GM18909 (cell line): ENCODE measurements around the gene PSMG4.
"Not testable (repeated sequence)": the region's sequence is repeated elsewhere in the genome, so short reads cannot be mapped to it uniquely, and the experiment has no call there.

Source experiments
- ATAC-seq: cut with Tn5 transposase; IDR thresholded peaks from one replicate; pipeline ENCODE4 v1.9.1; 2021; ENCODE audit warnings: mild to moderate bottlenecking; ENCODE audit not compliant: unreplicated experiment, poor library complexity

The PSMG4 gene

DNA sequence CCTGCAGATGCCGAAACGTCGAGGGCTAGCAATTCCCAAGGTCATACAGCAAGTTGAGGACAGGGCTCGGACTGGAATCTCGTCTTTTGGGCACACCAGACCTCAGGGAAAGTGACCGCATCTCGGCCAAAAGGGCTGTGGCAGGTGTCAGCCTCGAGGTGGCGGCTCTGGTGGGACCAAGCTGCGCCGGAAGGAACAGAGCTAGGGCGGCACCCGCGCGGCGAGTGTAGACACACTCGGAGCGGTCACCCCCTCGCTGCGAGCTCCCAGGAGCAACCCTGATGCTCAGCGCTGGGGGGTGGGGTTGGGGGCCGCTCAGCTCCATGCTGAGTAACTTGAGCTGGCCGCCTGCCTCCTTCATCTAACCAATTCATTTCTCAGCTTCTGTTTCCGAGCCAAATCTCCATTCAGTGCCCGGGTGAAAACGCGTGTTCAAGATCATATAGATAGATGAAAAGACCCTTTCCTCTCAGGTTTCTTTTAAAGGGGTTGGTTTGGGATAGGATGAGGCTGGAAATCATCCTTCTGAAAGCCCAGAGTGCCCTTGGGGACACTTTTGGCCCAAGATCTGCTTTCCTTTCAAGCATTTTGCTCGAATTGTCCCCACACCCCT, 29.1 kb upstream of the PSMG4 start:
- no peak for ATAC-seq

DNA sequence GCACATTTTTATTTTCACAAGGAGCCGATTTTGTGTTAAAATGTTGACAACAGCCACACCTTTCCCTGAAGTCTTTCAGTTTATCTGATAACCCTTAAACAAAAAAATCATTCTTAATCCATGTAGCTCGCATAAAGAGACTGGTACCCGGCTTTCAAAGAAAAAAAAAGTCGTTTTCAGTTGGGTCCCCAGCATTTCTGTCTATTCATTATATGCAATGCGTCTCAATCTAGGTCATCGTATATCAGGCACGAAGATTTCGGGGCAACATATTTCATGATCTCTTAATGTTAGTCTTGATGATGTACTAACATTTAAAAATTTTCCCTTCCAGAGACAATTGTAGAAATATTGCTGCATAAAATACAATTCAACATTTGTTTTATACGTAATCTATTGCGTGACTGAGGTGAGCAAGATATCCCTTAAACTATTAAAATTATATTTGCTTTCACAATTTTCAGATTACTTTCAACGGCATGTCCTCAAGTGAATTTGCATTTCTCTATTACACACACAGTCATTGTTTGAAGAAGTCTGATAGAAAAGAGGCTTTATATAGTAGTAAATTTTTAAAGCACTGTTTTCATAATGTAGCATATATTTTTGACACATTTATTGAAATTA, 28.4 kb upstream of the PSMG4 start:
- no peak for ATAC-seq

DNA sequence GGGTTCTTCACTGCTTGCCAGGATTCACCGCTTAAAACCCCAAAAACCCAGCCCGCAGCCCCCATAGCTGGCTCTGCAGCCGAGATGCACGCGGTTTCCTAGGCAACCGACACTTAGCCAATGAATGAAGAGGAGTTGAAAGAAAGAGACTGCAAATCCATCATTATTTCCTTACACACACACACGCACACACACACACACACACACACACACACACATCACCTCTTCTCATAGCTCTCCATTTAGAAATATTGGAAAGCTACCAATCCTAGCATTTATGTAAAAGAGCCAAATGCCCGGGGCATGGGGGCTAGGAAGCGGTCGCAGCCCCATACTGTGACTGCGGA, 27.9 kb upstream of the PSMG4 start:
- ATAC-seq = no peak

DNA sequence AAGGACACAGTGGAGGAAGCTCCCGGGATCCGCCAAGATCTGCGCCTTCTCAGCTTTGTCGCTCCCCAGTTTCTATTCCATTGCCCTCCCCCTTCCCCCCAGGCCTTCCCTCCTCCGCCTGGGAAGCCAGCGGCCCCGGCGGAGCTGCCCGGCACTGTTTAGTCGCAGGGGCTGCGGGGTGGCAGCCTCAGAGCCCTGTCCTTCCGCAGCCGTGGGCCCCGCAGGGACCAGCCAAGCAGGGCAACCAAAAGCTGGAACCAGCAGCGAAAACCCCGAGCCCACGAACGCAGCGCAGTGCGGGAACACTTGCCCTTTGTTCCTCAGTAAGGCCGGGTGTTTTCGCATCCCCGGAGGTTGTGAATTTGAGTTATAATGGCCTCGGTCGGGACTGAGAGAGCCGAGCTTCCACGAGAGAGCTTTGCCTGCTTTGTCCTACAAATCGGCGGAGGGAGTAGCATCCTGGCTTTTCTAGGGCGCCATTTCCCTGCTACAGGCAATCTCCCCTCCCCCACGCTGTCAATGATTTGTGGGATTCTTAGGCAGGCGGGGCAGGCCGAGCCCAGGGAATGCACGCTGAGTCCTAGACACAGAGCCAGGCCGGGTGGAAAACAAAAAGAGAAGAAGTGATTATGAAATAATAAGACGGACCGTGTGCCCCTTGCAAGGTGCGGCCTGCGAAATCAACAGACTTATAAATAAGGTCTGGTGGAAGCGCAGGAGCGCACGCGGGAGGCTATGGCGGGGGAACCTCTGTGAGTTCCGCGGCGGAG, 27.3 kb upstream of the PSMG4 start:
- ATAC-seq = no peak

DNA sequence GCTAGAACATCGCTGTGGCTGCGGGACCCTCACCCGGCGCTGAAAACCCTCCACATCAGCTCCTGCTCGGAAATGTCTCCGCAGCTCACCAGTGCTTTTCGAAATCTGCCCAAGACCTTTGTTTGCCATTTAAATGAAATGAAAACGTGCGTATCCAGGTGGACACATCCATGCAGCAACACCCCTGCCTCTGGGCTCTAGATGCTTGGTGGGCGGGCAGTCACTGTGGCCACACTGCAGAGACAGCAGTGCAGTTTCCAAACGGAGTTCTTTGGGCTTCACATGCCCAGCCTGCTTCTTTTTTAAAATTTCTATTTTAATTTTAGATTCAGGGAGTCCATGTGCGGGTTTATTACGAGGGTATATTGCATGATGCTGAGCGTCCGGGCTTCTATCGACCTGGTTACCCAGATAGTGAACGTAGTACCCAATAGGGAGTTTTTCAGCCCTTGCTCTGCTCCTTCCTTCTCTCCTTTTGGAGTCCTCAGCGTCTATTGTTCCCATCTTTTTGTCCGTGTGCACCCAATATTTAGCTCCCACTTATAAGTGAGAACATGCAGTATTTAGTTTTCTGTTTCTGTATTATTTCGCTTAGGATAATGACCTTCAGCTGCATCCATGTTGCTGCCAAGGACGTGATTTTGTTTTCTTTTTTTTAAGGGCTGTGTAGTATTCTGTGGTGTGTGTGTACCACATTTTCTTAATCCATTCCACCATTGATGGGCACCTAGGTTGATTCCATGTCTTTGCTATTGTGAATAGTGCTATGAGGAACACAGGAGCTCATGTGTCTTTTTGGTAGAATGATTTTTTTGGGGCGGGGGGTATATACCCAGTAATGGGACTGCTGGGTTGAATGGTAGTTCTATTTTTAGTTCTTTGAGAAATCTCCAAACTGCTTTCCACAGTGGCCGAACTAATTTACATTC, 26.5 kb upstream of the PSMG4 start:
- no peak for ATAC-seq

DNA sequence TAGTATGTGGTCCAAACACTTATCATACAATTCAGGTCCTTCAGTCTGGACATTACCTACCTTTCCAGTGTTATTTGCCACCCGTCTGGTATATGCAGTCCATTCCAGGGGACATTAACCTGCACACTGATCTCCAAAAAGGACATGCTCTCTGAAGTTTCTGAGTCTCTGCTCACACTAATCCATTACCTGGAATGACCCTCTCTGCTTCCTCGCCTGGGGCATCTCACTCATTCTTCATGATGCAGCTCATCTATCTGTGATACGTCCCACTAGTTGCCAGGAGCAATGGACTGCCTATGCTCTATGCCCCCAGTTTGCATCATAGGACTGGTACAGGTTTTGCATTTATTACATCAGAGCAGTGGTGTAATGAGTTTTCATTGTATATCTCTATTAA, 25.4 kb upstream of the PSMG4 start:
- ATAC-seq = no peak

DNA sequence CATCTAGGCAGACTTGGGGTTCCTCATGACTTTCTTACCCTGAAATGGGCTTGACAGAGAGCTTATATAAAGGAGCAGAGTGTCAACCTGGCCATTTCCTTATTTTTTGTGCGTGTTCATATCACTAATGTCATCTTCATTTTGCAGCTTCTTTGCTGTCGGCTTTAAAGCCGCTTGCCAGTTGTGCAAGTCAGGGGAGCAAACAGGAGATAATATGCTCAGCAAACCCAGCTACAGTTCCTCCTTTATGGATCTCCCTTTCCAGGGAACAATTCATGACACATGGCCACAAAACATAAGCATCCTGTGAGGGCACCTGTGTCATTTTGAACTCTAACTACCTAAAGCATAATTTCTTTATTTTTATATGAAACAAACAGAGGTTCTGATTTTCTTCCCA, 24.8 kb upstream of the PSMG4 start:
- no peak for ATAC-seq

DNA sequence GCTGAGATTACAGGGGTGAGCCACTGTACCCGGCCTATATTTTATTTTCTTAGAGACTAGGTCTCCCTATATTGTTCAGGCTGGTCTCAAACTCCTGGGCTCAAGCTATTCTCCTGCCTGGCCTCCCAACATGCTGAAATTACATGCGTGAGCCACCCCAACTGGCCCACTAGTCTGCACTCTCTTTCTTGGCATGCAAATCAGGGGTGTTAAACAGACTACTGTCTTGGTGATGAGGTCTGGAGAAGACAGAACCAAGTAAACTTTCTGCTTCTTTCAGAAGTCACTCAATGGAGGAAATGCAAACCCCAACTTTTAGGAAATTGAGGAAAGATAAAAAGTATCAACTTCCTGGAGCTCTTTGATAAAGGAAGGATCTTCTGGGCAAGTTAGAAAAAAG, 23.3 kb upstream of the PSMG4 start:
- ATAC-seq = no peak

DNA sequence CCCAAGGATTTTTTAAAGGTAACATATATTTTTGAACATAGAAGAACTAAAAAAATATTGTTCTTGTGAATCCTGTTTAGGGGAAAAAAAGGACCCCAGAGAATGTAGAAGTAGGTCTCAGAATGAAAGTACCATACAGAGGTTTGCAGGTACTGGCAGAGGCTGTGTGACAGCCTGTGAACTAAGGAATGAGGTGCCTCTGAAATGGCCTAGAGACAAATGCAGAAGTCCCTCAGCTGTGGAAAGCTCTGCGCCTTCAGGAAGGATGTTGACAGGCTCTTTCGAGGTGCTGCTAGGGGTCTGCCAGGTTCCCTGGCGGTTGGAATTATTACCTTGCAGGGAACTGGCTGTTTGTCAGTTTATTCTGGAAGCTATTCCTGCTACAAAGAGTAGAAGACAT, 22.7 kb upstream of the PSMG4 start:
- no peak for ATAC-seq

DNA sequence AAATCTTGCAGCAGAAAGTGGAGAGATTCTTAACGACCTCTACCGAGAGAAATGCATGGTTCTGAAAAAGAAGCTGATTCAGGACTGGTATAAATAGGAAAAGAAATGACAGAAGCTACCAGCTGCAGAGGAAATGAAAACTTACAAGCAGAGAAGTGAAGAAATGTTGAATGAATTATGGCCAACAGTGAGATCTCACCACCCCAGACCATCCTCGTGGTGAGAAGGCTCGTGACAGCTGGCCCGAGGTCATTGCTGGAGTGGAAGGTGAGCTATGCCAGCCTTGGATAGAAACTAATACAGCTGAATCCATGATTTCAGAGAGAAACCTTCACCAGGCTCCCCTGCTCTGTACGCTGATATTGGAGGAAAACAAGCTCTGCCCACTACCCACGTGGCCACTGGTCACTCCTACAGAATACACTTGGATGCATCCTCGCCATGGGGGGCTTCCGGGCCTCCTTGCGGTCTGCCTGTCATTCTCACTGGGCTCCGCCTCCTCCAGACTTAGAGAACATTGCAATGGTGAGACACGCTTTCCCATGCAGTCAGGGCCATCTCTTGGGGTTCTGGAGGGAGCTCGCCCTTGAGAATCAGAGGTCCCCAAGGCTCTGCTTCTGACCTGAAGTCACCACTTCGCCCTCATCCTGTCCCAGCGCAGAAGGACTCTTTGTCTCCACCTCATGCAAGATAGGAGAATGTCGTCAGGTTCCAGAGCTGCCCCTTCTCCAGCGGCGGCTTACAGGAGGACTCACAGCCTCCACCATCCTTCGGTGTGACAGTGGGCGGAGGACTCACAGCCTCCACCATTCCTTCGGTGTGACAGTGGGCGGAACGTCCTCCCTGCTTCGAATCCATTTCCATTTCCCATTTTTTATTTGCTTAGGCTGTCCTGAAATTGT, 20.7 kb upstream of the PSMG4 start:
- ATAC-seq = no peak

DNA sequence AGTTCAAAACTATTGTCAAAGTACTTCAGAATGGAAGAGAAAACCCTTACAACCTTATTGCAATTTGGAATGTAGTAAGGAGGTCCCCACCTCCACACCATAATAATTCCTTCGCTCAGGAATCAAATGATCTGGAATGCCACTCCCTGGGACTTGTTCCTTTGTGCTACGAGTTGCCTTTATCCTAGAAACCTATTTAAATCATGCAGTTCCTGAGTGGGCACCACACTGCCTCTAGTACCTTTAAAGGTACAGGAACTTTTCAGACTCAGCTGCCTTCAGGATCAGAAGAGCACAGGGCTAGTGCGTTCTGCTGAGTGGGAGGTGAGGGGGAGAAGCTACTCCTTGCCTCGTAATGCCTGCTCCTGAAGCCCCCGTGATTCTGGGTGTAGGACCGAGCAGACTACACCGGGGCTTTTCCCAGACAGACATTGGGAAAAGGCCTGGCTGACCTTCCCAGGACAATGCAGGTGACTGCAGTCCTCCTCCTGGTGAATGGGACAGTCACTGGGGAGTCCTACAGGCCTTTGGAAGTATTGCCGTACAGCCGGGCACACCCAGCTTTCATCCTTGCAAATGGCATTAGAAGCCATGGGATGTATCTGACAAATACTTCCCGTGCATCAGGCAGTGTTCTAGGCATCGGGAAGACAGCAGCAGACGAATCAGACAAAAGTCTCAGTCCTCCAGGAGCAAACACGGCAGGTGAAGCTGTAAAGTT, 19.5 kb upstream of the PSMG4 start:
- no peak for ATAC-seq

DNA sequence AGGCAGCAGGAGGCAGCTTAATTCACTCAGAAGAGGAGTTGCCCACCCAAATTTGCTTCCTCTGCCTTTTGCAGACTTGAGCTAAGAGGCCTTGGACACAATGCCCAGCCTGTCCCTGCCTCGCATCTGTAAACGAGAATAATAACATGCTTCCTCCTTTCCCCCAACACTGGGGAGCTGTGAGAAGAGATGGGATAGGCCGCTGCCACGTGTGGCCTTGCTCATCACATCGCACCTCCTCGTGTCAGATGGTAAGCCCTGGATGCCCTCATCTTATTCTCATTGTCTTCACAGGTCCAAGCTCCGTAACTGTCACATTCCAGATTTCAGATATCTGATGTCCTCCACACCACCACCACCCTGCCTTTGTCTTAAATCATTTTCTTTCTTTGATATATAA, 18.2 kb upstream of the PSMG4 start:
- ATAC-seq = no peak

DNA sequence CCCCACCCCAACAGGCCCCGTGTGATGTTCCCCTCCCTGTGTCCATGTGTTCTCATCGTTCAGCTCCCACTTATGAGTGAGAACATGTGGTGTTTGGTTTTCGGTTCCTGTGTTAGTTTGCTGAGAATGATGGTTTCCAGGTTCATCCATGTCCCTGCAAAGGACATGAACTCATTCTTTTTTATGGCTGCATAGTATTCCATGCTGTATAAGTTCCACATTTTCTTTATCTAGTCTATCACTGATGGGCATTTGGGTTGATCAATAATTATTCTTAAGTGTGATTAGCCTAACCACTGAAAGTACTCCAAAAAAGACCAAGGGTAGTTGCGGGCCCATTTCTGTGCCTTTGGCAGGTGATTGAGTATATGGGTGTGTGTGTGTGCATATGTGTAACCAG, 17.0 kb upstream of the PSMG4 start:
- not testable (repeated sequence) for ATAC-seq

DNA sequence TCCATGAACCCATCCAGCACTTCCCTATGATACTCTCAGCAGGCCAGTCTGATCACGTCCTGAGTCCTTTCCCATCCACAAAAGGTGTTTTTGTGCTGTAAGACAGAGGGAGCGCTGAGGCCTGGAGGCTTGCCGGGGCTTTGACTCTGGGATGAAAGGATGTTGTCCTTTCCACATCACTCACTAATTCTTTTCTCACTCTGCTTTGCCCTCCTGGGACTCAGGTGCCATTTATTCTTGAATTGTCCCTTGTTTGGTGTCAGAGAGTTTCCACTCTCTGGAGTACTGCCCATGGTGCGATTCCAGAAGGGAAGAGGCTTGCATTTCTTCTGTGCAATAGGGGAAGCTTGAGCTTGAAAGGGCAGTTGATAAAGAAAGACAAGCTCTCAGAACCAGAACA, 16.0 kb upstream of the PSMG4 start:
- no peak for ATAC-seq

DNA sequence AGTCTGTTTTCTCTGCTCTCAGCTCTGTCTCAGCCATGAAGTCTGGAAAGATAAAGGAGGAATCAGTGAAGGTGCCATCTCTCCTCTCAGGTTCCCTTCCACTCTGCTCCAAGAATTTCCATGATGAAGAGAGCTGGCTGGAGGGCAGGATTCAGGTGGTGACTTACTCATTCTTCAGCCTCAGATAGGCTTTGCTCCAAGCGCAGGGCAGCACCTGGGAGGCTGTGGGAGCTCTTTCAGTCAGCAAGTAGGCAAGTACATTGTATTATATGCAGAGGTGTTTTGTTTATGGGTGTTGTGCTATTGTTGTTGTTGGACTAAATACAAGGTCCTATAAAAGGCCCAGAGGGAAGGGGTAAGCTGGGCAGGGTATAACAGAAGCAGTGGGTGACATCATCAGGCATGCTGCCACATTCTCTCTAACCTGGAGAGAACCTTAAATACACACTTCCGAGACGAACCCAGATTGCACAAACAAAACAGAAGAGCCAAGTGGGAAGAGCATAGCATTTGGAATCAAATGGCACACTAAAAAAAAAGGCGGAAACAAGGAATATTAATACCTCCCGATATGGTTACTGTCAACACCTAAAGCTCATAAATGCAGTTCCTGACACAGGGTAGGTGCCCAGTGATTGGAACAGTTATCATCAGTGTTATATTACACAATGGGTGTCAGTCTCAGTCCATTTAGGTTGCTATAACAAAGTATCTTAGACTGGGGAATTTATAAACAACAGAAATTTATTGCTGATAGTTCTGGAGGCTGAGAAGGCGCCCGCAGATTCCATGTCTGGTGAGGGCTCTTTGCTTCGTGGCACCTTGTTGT, 14.5 kb upstream of the PSMG4 start:
- ATAC-seq = no peak

DNA sequence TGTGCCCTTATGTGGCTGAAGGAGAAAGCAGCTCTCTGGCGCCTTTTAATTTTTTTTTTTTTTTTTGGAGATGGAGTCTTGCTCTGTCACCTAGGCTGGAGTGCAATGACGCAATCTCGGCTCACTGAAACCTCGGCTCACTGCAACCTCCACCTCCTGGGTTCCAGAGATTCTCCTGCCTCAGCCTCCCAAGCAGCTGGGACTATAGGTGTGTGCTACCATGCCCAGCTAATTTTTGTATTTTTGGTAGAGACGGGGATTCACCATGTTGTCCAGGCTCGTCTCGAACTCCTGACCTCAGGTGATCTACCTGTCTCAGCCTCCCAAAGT, 13.9 kb upstream of the PSMG4 start:
- not testable (repeated sequence) for ATAC-seq

DNA sequence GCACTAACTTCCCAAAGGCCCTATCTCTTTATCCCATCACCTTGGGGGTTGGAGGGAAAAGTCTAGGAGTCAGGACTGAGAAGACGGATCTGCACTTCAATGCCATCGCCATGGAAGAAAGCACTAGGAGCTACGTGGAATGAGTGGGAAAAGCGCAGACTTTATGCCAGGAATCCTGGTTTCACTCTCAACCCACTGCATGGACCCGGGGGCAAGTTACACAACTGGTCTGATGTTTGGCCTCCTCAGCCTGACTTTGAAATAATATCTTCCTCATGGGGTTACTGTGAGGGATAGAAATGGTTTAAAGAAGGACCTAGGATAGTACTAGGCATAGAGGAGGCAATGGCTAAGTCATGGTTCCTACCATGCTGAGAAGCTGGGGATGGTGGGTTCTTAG, 13.5 kb upstream of the PSMG4 start:
- ATAC-seq = no peak
